WTC11 (cell line): ENCODE data around the gene RTL1. TPM values are rescaled to one million over a fixed set of nuclear protein-coding genes. Genes with fewer than 3 reads are reported as not detected.

Experiments used
- ATAC-seq: fragments of 200-7000 bp; cut with Tn5 transposase; 2 replicates; pipeline ENCODE4 v1.10.0; 2021; ENCODE audit warnings: mild to moderate bottlenecking, moderate library complexity
- CTCF ChIA-PET: fragments of 300-600 bp; sonication (Branson Sonifier 250); formaldehyde crosslinking; loops from one replicate; lab custom pipeline; 2021; ENCODE audit warnings: antibody characterized with exemption; lab: Charles Lee
- POLR2A ChIA-PET: fragments of 350-600 bp; sonication (Branson Sonifier 250); formaldehyde crosslinking; loops from one replicate; lab custom pipeline; 2021; ENCODE audit warnings: antibody characterized with exemption; lab: Charles Lee
- DNase-seq: peaks from one replicate; pipeline ENCODE4 v3.0.0; 2021; ENCODE audit warnings: low spot score
- H3K27ac Mint-ChIP-seq: 2 replicates; pipeline ENCODE4 v1.8.0; 2021; ENCODE audit warnings: mixed read lengths
- H3K27me3 Mint-ChIP-seq: 2 replicates; pipeline ENCODE4 v1.8.0; 2021; ENCODE audit warnings: low read depth, mild to moderate bottlenecking, moderate library complexity, mixed read lengths
- H3K36me3 Mint-ChIP-seq: 2 replicates; pipeline ENCODE4 v1.8.0; 2021; ENCODE audit warnings: mixed read lengths
- H3K4me1 Mint-ChIP-seq: 2 replicates; pipeline ENCODE4 v1.8.0; 2022; ENCODE audit warnings: mixed read lengths
- H3K4me3 Mint-ChIP-seq: 2 replicates; pipeline ENCODE4 v1.8.0; 2021; ENCODE audit warnings: mild to moderate bottlenecking, moderate library complexity, mixed read lengths
- H3K9me3 Mint-ChIP-seq: 2 replicates; pipeline ENCODE4 v1.8.0; 2021; ENCODE audit warnings: mixed read lengths
- CREB1 ChIP-seq: sonication (generic); formaldehyde crosslinking; IDR thresholded peaks from 2 replicates; pipeline ENCODE4 v1.8.0; 2023; ENCODE audit warnings: mild to moderate bottlenecking, missing genetic modification reagents
- CREM ChIP-seq: sonication (generic); formaldehyde crosslinking; IDR thresholded peaks from 2 replicates; pipeline ENCODE4 v1.8.1; 2022; ENCODE audit warnings: mild to moderate bottlenecking, missing genetic modification reagents, moderate library complexity
- ELF4 ChIP-seq: sonication (generic); formaldehyde crosslinking; IDR thresholded peaks from 2 replicates; pipeline ENCODE4 v1.8.1; 2022; ENCODE audit warnings: low read depth, mild to moderate bottlenecking, moderate library complexity, missing genetic modification reagents
- ESRRA ChIP-seq: sonication (generic); formaldehyde crosslinking; IDR thresholded peaks from 2 replicates; pipeline ENCODE4 v1.8.1; 2022; ENCODE audit warnings: mild to moderate bottlenecking, missing genetic modification reagents, borderline replicate concordance
- FOXK1 ChIP-seq: sonication (generic); formaldehyde crosslinking; IDR thresholded peaks from 2 replicates; pipeline ENCODE4 v1.8.0; 2022; ENCODE audit warnings: mild to moderate bottlenecking, moderate library complexity, missing genetic modification reagents
- MXD4 ChIP-seq: fragments of 250-450 bp; sonication (Bioruptor Pico); IDR thresholded peaks from 2 replicates; pipeline ENCODE4 v1.8.0; 2021; ENCODE audit warnings: mild to moderate bottlenecking, moderate library complexity, borderline replicate concordance
- NFATC4 ChIP-seq: fragments of 250-450 bp; sonication (Bioruptor Pico); IDR thresholded peaks from 2 replicates; pipeline ENCODE4 v1.9.0; 2021; ENCODE audit warnings: mild to moderate bottlenecking
- NFE2L1 ChIP-seq: sonication (generic); formaldehyde crosslinking; IDR thresholded peaks from 2 replicates; pipeline ENCODE4 v1.8.1; 2023; ENCODE audit warnings: missing genetic modification reagents
- NR2C2 ChIP-seq: sonication (generic); formaldehyde crosslinking; IDR thresholded peaks from 2 replicates; pipeline ENCODE4 v1.8.0; 2022; ENCODE audit warnings: mild to moderate bottlenecking, missing genetic modification reagents
- SMAD3 ChIP-seq: sonication (generic); formaldehyde crosslinking; IDR thresholded peaks from 2 replicates; pipeline ENCODE4 v1.8.0; 2022; ENCODE audit warnings: missing genetic modification reagents, mild to moderate bottlenecking, borderline replicate concordance
- ZNF317 ChIP-seq: sonication (generic); formaldehyde crosslinking; IDR thresholded peaks from 2 replicates; pipeline ENCODE4 v1.8.1; 2023; ENCODE audit warnings: low read depth, mild to moderate bottlenecking, moderate library complexity, missing genetic modification reagents, borderline replicate concordance
- ZNF416 ChIP-seq: fragments of 250-450 bp; sonication (Bioruptor Pico); IDR thresholded peaks from 2 replicates; pipeline ENCODE4 v1.9.0; 2021; ENCODE audit warnings: mild to moderate bottlenecking, inconsistent platforms
- ZNF671 ChIP-seq: fragments of 250-450 bp; sonication (Bioruptor Pico); IDR thresholded peaks from 2 replicates; pipeline ENCODE4 v1.8.0; 2021; ENCODE audit warnings: mild to moderate bottlenecking
- total RNA-seq: library from RNA; stranded (reverse); gene quantifications from 3 replicates; pipeline ENCODE4 v1.2.3, GENCODE V29; 2021
- TF ChIP-seq, protein P1 (sequence below): fragments of 200-600 bp; IDR thresholded peaks from 2 replicates; pipeline ENCODE4 v1.8.0; 2022; ENCODE audit warnings: antibody characterized with exemption
- TF ChIP-seq, protein P2 (sequence below): fragments of 250-450 bp; sonication (Bioruptor Pico); IDR thresholded peaks from 2 replicates; pipeline ENCODE4 v1.9.0; 2021; ENCODE audit warnings: mild to moderate bottlenecking, borderline replicate concordance
- TF ChIP-seq, protein P3 (sequence below): fragments of 250-450 bp; sonication (Bioruptor Pico); conservative IDR thresholded peaks from 2 replicates; pipeline ENCODE4 v1.9.0; 2021; ENCODE audit warnings: mild to moderate bottlenecking
- TF ChIP-seq, protein P4 (sequence below): fragments of 250-450 bp; sonication (Bioruptor Pico); IDR thresholded peaks from 2 replicates; pipeline ENCODE4 v1.9.0; 2021; ENCODE audit warnings: mild to moderate bottlenecking
- TF ChIP-seq, protein P5 (sequence below): sonication (generic); formaldehyde crosslinking; IDR thresholded peaks from 2 replicates; pipeline ENCODE4 v1.8.0; 2022; ENCODE audit warnings: mild to moderate bottlenecking, missing genetic modification reagents
- TF ChIP-seq, protein P6 (sequence below): sonication (generic); formaldehyde crosslinking; IDR thresholded peaks from 2 replicates; pipeline ENCODE4 v1.8.0; 2023; ENCODE audit warnings: missing genetic modification reagents, mild to moderate bottlenecking, borderline replicate concordance

RTL1 gene
- total RNA-seq, 1 experiment from 2014 or later = 0.07 TPM

DNA sequence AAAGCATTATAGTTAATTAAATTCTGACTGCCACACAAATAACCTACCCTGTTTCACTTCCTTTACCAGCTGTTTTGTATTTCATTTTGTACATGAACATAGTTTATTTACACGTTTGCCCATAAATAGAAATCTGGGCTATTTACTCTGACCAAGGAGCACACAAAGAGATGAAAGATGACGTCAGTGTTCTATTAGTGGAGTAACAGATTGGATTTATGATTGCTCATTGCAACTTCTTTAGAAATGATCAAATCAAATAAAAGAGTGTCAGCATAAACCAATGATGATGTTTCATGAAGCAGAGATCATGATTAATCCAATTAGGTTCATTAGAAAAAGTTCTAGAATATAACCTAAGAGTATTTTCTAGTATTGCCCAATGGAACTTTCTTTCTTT lies 12.0 kb upstream of the RTL1 start:
- Mint-ChIP-seq H3K4me3 (no peak overlapping the region), H3K27ac (no peak overlapping the region), H3K4me1 (no peaks in the 10 kb centered on the region), H3K36me3 (peaks cover 35% of the 10 kb centered on the region), H3K9me3 (peaks cover 5% of the 10 kb centered on the region; the same call in 1 of the 2 replicates), H3K27me3 (no peaks in the 10 kb centered on the region)
- ATAC-seq (no peak), DNase-seq (no peak)
- no peak for TF ChIP-seq NFE2L1 (CRISPR knock-in tag)
- no peak for TF ChIP-seq ZNF317 (CRISPR knock-in tag)
- TF ChIP-seq NR2C2 (CRISPR knock-in tag) = no peak
- TF ChIP-seq ESRRA (CRISPR knock-in tag) = no peak
- TF ChIP-seq, protein P1, sequence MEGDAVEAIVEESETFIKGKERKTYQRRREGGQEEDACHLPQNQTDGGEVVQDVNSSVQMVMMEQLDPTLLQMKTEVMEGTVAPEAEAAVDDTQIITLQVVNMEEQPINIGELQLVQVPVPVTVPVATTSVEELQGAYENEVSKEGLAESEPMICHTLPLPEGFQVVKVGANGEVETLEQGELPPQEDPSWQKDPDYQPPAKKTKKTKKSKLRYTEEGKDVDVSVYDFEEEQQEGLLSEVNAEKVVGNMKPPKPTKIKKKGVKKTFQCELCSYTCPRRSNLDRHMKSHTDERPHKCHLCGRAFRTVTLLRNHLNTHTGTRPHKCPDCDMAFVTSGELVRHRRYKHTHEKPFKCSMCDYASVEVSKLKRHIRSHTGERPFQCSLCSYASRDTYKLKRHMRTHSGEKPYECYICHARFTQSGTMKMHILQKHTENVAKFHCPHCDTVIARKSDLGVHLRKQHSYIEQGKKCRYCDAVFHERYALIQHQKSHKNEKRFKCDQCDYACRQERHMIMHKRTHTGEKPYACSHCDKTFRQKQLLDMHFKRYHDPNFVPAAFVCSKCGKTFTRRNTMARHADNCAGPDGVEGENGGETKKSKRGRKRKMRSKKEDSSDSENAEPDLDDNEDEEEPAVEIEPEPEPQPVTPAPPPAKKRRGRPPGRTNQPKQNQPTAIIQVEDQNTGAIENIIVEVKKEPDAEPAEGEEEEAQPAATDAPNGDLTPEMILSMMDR = no peak
- TF ChIP-seq, protein P2, sequence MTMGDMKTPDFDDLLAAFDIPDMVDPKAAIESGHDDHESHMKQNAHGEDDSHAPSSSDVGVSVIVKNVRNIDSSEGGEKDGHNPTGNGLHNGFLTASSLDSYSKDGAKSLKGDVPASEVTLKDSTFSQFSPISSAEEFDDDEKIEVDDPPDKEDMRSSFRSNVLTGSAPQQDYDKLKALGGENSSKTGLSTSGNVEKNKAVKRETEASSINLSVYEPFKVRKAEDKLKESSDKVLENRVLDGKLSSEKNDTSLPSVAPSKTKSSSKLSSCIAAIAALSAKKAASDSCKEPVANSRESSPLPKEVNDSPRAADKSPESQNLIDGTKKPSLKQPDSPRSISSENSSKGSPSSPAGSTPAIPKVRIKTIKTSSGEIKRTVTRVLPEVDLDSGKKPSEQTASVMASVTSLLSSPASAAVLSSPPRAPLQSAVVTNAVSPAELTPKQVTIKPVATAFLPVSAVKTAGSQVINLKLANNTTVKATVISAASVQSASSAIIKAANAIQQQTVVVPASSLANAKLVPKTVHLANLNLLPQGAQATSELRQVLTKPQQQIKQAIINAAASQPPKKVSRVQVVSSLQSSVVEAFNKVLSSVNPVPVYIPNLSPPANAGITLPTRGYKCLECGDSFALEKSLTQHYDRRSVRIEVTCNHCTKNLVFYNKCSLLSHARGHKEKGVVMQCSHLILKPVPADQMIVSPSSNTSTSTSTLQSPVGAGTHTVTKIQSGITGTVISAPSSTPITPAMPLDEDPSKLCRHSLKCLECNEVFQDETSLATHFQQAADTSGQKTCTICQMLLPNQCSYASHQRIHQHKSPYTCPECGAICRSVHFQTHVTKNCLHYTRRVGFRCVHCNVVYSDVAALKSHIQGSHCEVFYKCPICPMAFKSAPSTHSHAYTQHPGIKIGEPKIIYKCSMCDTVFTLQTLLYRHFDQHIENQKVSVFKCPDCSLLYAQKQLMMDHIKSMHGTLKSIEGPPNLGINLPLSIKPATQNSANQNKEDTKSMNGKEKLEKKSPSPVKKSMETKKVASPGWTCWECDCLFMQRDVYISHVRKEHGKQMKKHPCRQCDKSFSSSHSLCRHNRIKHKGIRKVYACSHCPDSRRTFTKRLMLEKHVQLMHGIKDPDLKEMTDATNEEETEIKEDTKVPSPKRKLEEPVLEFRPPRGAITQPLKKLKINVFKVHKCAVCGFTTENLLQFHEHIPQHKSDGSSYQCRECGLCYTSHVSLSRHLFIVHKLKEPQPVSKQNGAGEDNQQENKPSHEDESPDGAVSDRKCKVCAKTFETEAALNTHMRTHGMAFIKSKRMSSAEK (CRISPR knock-in tag) = no peak
- TF ChIP-seq, protein P3, sequence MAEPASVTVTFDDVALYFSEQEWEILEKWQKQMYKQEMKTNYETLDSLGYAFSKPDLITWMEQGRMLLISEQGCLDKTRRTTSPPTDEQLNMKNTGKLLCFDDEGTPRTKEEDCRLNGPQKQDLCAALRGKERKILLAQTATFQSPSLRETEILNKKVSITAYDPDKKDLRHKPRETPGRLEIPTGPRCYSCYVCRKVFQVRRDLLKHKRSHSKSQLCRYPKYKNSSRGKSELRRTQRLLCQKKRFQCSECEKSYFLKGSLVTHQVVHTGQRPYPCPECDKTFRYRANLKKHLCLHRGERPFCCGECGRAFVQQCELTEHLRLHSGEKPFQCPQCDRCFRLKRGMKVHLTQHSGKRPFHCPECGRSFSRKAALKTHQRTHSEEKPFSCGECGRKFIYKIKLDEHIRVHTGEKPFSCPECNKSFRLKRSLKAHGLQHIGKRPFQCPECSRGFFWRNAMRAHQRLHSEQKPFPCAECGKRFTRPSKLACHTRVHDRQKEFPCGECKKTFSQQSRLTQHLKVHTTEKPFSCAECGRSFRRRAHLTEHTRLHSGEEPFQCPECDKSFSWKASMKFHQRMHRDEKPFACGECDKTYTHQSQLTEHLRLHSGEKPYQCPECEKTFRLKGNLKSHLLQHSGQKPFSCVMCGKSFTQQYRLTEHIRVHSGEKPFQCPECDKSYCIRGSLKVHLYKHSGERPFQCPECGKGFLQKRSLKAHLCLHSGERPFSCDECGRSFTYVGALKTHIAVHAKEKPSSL (CRISPR knock-in tag) = no peak
- POLR2A ChIA-PET = no interaction called here
- CTCF ChIA-PET = interaction anchor here (0.6 kb wide), 1 partner anchor 257 kb away, joined by 3 read pairs; no protein-coding TSS in a partner anchor

DNA sequence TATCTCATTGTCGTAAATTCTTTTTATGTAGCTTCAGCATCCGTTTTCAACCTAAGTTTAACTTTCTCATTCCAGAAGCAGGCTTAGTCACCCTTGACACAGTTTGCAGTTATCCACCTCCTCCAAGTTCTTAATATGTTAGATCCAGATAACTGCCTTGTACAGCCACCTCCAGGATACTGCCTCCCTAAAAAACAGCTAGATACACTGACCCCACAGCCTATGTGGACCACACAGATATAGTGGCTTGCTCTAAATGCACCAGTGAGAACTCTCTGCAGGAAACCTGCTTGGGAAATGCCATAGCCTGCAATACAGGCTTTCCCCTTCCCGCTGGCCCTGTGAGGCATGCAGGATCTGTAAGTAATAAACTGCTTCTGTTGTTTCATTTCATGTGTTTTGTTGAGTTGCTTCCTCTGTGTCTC lies 11.1 kb upstream of the RTL1 start:
- Mint-ChIP-seq H3K27me3 (no peaks in the 10 kb centered on the region), H3K27ac (no peak overlapping the region), H3K4me3 (no peak overlapping the region), H3K36me3 (peaks cover 36% of the 10 kb centered on the region), H3K9me3 (peaks cover 2% of the 10 kb centered on the region; the same call in 1 of the 2 replicates), H3K4me1 (no peaks in the 10 kb centered on the region)
- DNase-seq (no peak), ATAC-seq (no peak)
- POLR2A ChIA-PET = no interaction called here
- CTCF ChIA-PET = no interaction called here
- TF ChIP-seq CREB1 (CRISPR knock-in tag) (no peak), ELF4 (CRISPR knock-in tag) (no peak), CREM (CRISPR knock-in tag) (no peak), ZNF416 (CRISPR knock-in tag) (no peak), FOXK1 (CRISPR knock-in tag) (no peak), ZNF671 (CRISPR knock-in tag) (no peak), ZNF317 (CRISPR knock-in tag) (no peak), NFATC4 (no peak), MXD4 (CRISPR knock-in tag) (no peak), SMAD3 (CRISPR knock-in tag) (no peak)
- TF ChIP-seq, protein P1 = no peak
- TF ChIP-seq, protein P4, sequence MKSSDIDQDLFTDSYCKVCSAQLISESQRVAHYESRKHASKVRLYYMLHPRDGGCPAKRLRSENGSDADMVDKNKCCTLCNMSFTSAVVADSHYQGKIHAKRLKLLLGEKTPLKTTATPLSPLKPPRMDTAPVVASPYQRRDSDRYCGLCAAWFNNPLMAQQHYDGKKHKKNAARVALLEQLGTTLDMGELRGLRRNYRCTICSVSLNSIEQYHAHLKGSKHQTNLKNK = no peak
- TF ChIP-seq, protein P5, sequence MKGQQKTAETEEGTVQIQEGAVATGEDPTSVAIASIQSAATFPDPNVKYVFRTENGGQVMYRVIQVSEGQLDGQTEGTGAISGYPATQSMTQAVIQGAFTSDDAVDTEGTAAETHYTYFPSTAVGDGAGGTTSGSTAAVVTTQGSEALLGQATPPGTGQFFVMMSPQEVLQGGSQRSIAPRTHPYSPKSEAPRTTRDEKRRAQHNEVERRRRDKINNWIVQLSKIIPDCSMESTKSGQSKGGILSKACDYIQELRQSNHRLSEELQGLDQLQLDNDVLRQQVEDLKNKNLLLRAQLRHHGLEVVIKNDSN = no peak
- TF ChIP-seq, protein P6, sequence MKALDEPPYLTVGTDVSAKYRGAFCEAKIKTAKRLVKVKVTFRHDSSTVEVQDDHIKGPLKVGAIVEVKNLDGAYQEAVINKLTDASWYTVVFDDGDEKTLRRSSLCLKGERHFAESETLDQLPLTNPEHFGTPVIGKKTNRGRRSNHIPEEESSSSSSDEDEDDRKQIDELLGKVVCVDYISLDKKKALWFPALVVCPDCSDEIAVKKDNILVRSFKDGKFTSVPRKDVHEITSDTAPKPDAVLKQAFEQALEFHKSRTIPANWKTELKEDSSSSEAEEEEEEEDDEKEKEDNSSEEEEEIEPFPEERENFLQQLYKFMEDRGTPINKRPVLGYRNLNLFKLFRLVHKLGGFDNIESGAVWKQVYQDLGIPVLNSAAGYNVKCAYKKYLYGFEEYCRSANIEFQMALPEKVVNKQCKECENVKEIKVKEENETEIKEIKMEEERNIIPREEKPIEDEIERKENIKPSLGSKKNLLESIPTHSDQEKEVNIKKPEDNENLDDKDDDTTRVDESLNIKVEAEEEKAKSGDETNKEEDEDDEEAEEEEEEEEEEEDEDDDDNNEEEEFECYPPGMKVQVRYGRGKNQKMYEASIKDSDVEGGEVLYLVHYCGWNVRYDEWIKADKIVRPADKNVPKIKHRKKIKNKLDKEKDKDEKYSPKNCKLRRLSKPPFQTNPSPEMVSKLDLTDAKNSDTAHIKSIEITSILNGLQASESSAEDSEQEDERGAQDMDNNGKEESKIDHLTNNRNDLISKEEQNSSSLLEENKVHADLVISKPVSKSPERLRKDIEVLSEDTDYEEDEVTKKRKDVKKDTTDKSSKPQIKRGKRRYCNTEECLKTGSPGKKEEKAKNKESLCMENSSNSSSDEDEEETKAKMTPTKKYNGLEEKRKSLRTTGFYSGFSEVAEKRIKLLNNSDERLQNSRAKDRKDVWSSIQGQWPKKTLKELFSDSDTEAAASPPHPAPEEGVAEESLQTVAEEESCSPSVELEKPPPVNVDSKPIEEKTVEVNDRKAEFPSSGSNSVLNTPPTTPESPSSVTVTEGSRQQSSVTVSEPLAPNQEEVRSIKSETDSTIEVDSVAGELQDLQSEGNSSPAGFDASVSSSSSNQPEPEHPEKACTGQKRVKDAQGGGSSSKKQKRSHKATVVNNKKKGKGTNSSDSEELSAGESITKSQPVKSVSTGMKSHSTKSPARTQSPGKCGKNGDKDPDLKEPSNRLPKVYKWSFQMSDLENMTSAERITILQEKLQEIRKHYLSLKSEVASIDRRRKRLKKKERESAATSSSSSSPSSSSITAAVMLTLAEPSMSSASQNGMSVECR (CRISPR knock-in tag) = no peak
